Measurements from ENCODE around the gene ELP5.

ELP5 gene

GRCh38 chr17:7292194-7292593, 40.2 kb downstream of the ELP5 start:
- Histone ChIP-seq H3K79me2 (ENCODE audit: low read length) (no peaks in the 10 kb centered on the region), H2AFZ (ENCODE audit: low read depth, low read length) (no peak overlapping the region), H3K4me1 (ENCODE audit: low read length) (peaks cover 2% of the 10 kb centered on the region; the same call in 1 of the 2 replicates), H3K27ac (ENCODE audit: low read length) (no peak overlapping the region), H3K4me2 (ENCODE audit: low read length) (no peak overlapping the region), H3K4me3 (ENCODE audit: low read length) (no peak overlapping the region), H3K9ac (ENCODE audit: low read length) (no peak overlapping the region), H3K27me3 (ENCODE audit: low read depth, low read length) (no peaks in the 10 kb centered on the region), H3K36me3 (replicated peaks; ENCODE audit: low read depth, low read length) (no peaks in the 10 kb centered on the region), H3K9me3 (ENCODE audit: insufficient read depth, low read length) (no peaks in the 10 kb centered on the region), H4K20me1 (ENCODE audit: insufficient read depth, low read length) (no peaks in the 10 kb centered on the region)
- no peak for TF ChIP-seq EZH2phosphoT487 (IDR thresholded peaks at IDR 0.05; ENCODE audit: low read depth)
- TF ChIP-seq, protein P1, sequence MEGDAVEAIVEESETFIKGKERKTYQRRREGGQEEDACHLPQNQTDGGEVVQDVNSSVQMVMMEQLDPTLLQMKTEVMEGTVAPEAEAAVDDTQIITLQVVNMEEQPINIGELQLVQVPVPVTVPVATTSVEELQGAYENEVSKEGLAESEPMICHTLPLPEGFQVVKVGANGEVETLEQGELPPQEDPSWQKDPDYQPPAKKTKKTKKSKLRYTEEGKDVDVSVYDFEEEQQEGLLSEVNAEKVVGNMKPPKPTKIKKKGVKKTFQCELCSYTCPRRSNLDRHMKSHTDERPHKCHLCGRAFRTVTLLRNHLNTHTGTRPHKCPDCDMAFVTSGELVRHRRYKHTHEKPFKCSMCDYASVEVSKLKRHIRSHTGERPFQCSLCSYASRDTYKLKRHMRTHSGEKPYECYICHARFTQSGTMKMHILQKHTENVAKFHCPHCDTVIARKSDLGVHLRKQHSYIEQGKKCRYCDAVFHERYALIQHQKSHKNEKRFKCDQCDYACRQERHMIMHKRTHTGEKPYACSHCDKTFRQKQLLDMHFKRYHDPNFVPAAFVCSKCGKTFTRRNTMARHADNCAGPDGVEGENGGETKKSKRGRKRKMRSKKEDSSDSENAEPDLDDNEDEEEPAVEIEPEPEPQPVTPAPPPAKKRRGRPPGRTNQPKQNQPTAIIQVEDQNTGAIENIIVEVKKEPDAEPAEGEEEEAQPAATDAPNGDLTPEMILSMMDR (IDR thresholded peaks at IDR 0.05; ENCODE audit: low read depth, low read length) = no peak

DNA sequence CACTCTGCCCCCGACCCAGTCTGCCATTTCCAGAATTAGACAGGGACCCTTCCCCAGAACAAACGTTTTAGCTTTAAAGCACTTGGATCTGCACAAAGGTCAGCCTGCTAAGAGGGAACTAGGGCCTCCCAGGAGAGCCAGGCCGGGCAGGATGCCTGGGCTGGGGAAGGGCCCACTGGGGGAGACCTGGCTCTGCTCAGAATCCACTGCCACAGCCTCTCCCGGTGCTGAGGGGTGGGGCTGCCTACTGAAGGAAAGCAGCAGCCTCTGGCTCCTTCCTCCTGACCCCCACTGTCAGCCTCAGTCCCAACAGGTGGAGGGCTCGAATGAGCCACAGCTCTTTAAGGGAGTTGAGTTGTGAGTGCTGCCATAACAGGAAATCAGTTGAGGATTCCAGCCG, 40.7 kb downstream of the ELP5 start:
- H4K20me1 ChIP-seq (ENCODE audit: insufficient read depth, low read length) = no peaks in the 10 kb centered on the region
- no peaks in the 10 kb centered on the region for H3K27me3 ChIP-seq (ENCODE audit: low read depth, low read length)
- TF ChIP-seq EZH2phosphoT487 (IDR thresholded peaks at IDR 0.05; ENCODE audit: low read depth) = no peak
- TF ChIP-seq, protein P1 (IDR thresholded peaks at IDR 0.05; ENCODE audit: low read depth, low read length) = no peak
- H3K4me3 ChIP-seq (ENCODE audit: low read length) = no peak overlapping the region
- H3K79me2 ChIP-seq (ENCODE audit: low read length) = no peaks in the 10 kb centered on the region
- H3K27ac ChIP-seq (ENCODE audit: low read length) = no peak overlapping the region
- H3K4me2 ChIP-seq (ENCODE audit: low read length) = no peak overlapping the region
- H3K9me3 ChIP-seq (ENCODE audit: insufficient read depth, low read length) = no peaks in the 10 kb centered on the region
- no peaks in the 10 kb centered on the region for H3K36me3 ChIP-seq (replicated peaks; ENCODE audit: low read depth, low read length)
- H3K4me1 ChIP-seq (ENCODE audit: low read length) = peaks cover 2% of the 10 kb centered on the region; the same call in 1 of the 2 replicates
- no peak overlapping the region for H3K9ac ChIP-seq (ENCODE audit: low read length)
- no peak overlapping the region for H2AFZ ChIP-seq (ENCODE audit: low read depth, low read length)

- no peak overlapping the region for H3K27ac ChIP-seq (ENCODE audit: low read length)
- H2AFZ ChIP-seq (ENCODE audit: low read depth, low read length) = no peak overlapping the region
- H3K9ac ChIP-seq (ENCODE audit: low read length) = no peak overlapping the region
- no peaks in the 10 kb centered on the region for H3K27me3 ChIP-seq (ENCODE audit: low read depth, low read length)
- no peaks in the 10 kb centered on the region for H3K36me3 ChIP-seq (replicated peaks; ENCODE audit: low read depth, low read length)
- no peak overlapping the region for H3K4me2 ChIP-seq (ENCODE audit: low read length)
- H3K4me3 ChIP-seq (ENCODE audit: low read length) = no peak overlapping the region
- TF ChIP-seq, protein P1 (IDR thresholded peaks at IDR 0.05; ENCODE audit: low read depth, low read length) = no peak
- TF ChIP-seq EZH2phosphoT487 (IDR thresholded peaks at IDR 0.05; ENCODE audit: low read depth) = no peak
- H3K79me2 ChIP-seq (ENCODE audit: low read length) = no peaks in the 10 kb centered on the region
- no peaks in the 10 kb centered on the region for H3K9me3 ChIP-seq (ENCODE audit: insufficient read depth, low read length)
- H3K4me1 ChIP-seq (ENCODE audit: low read length) = peaks cover 2% of the 10 kb centered on the region; the same call in 1 of the 2 replicates
- H4K20me1 ChIP-seq (ENCODE audit: insufficient read depth, low read length) = no peaks in the 10 kb centered on the region
Observed at GRCh38 chr17:7293159-7293558, 41.1 kb downstream of the ELP5 start.

- Histone ChIP-seq H3K36me3 (replicated peaks; ENCODE audit: low read depth, low read length) (no peaks in the 10 kb centered on the region), H3K9me3 (ENCODE audit: insufficient read depth, low read length) (no peaks in the 10 kb centered on the region), H2AFZ (ENCODE audit: low read depth, low read length) (no peak overlapping the region), H3K4me1 (ENCODE audit: low read length) (peaks cover 2% of the 10 kb centered on the region; the same call in 1 of the 2 replicates), H3K79me2 (ENCODE audit: low read length) (no peaks in the 10 kb centered on the region), H3K27ac (ENCODE audit: low read length) (no peak overlapping the region), H3K4me3 (ENCODE audit: low read length) (no peak overlapping the region), H3K4me2 (ENCODE audit: low read length) (no peak overlapping the region), H4K20me1 (ENCODE audit: insufficient read depth, low read length) (no peaks in the 10 kb centered on the region), H3K9ac (ENCODE audit: low read length) (no peak overlapping the region), H3K27me3 (ENCODE audit: low read depth, low read length) (no peaks in the 10 kb centered on the region)
- TF ChIP-seq, protein P1 (IDR thresholded peaks at IDR 0.05; ENCODE audit: low read depth, low read length) = no peak
- TF ChIP-seq EZH2phosphoT487 (IDR thresholded peaks at IDR 0.05; ENCODE audit: low read depth) = no peak
Observed at GRCh38 chr17:7293816-7294613, 42.0 kb downstream of the ELP5 start.
